GM23248 (cell line): ENCODE results near the gene PRSS48.

Experiments
- EZH2 ChIP-seq: fragments of 200-600 bp; sonication (generic); IDR thresholded peaks from 2 replicates; pipeline ENCODE4 v1.6.1; 2018; ENCODE audit warnings: antibody characterized with exemption, mild to moderate bottlenecking; ENCODE audit not compliant: insufficient read depth, poor library complexity, severe bottlenecking
- EZH2phosphoT487 ChIP-seq: fragments of 200-600 bp; sonication (generic); IDR thresholded peaks from 2 replicates; pipeline ENCODE4 v1.6.1; 2018; ENCODE audit warnings: antibody characterized with exemption, moderate library complexity, mild to moderate bottlenecking, low read depth; ENCODE audit not compliant: insufficient read depth

- TF ChIP-seq EZH2phosphoT487, result no peak
- no peak for TF ChIP-seq EZH2
Observed at GRCh38 chr4:151324124-151324751, 47.3 kb downstream of the PRSS48 start.
